T-helper 22 cell (primary cell): ENCODE results near the gene CLEC16A.

ENCODE experiments used
- DNase-seq: peaks from one replicate; pipeline ENCODE4 v3.0.0-alpha.2; 2020; ENCODE audit warnings: low read depth

CLEC16A gene

DNA sequence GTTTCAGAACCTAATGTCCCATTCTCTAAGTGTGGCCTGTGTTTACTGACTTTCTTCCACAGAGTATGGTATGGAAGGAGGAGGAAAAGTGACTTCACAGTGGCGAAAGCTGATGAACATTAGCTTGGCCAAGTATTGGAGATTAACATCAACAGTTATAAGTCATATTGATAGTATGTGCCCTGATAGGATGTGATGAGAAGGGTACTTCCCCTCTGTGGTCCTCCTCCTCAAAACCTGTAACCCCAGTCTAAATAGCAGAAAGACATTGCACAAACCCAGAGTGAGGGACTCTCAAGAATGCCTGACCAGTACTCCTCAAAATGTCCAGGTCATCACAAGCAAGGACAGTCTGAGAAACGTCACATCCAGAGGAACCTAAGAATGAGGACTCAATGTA, 73.1 kb downstream of the CLEC16A start:
- DNase-seq, result no peak

DNA sequence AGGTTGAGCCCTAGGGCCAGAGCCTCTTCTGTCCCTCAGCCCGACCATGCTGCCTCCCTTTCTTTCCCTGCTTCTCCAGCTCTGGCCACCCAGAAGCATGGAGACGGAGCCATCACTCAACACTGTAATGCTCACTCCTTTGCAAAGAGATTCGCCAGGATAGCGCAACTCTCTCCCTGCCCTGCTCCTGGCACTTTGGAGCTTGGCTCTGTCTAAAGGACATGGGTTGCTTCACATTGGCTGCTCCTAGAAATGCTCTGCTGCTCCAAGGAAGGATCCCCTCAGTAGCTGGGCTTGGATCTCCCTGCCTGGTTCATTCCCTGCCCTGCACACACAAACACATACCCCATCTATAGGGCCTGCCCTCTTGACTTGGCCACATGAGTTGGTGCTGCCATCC, 76.0 kb downstream of the CLEC16A start:
- DNase-seq, result no peak

DNA sequence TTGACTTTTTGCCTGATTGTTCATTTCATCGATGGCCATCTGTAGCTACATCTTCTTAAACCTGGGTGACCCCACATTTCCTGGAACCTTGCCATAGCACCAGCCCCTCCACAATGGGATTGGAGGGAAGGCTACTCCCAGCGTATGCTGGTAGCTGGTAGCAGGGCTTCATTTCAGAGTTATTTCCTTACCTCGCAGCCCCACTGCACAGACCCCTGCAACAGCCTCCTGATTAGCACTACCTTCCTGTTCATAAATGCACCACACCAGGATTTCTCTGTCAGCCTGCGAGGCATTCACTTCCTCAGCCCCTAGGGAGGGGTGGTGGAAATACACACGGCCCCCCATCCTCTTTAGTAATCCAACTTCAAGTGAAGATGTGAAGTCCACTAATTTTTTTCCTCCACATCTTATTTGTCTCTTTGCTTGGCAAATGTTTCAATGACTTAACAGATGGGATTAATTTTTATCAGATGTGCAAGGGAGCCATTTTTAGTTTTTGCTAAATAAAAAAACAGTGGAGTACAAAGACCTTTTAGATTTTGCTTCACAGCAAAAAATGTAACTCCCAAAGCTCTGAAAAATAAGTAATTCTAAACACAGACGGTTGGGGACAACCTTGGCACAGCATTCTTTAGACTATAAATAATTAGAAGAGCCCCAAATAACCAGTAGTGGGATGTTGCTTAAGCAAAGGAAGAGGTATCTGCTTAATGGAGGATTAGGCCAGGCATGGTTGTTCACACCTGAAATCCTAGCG, 76.6 kb downstream of the CLEC16A start:
- DNase-seq, result no peak

DNA sequence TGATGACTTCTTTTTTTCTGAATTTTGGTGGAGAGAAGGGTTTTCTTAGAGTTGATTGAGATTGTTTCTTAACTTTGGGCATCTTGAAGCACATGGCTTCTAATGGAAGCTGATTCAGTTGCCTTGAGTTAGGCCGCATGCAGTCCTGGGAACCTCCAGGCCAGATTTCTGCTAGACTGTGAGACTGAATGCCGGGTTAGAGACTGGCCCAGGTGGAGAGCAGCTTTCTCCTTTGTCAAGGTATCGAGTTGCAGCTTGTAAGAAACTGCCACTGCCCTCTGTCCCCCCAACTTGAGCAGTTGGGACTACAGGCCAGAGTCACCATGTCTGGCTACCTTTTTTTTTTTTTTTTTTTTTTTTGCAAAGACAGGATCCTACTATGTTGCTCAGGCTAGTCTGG, 77.6 kb downstream of the CLEC16A start:
- DNase-seq, result no peak

DNA sequence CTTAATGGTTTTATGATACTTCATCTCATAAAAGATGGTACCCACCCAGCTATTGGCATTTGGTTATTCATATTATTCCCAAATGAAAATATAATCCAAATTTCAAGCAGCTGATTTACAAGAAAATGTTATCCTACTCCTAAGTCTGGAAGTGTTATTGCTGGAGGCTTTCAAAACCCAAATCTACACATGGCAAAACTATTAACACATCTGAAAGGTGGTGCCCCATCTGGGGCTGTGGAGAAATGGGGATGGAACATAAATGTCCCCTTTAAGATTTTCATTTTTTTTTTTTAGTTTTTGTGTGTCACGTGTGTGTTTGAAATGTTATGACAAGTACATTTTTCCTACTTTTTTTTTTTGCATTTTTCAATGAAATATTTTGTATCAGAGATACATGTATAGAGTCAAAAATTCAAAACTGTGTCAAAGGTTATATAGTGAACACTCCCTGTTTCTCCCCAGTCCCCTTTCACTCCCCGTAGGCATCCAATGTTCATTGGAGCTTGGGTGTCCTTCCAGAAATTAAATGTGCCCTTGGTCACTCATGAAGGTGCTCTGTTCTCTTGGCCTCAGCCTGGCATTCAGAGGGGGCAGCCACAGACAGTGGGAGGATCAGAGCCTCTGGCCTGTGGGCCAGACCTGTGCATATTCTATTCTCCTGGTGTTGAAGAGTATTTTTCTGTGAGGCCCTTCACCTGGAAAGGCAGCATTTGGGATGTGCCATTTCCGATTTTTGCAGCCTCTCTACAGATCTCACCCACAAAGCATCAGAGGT, 79.1 kb downstream of the CLEC16A start:
- no peak for DNase-seq

DNA sequence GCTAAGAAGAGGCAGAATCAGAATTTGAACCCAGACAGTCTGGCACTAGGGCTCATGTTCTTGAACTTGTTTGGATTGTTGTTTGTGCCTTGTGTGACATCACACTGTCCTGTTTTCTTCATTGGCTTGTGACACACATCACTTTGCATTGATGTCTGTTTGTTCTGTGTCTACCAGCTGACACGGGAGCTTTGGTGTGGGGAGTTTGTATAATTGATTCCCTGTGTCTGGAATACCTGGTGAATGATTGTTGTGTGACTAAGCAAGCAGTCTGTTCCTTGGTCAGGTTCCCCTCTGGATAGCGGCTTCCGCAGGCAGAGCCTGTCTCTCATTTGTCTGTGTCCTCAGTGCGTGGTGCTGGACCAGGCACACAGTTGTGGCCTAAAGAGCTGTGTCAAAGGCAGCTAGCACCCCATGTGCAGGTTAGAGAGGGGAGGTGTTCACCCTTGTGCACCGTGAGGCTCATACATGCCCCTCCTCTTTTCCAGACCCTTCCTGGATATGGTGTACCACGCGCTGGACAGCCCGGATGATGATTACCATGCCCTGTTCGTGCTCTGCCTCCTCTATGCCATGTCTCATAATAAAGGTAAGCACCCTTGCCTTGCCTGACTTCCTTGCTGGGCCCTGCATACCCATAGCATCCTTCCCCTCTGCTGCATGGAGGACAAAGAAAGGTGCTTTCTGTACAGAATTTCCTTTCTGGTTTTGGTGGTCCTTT, 80.1 kb downstream of the CLEC16A start:
- DNase-seq, result no peak

DNA sequence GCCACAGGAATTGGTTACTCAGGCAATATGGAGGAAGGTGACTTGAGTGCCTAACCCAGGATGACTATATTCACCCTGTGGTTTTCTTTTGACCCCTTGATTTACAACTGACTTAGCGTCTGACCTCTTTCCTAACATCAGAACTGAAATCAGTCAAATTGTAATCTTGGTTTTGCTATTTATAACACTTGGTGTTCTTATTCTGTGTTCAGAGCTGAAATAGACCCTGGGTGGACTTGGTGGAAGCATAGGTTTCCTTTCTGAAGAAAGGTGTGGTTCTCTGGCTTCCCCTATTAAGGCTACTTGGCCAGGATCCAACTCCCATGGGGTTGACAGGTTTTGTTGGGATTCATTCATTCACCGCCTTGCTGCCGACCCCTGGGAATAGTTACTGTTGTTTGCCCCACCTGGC, 80.8 kb downstream of the CLEC16A start:
- DNase-seq, result no peak

DNA sequence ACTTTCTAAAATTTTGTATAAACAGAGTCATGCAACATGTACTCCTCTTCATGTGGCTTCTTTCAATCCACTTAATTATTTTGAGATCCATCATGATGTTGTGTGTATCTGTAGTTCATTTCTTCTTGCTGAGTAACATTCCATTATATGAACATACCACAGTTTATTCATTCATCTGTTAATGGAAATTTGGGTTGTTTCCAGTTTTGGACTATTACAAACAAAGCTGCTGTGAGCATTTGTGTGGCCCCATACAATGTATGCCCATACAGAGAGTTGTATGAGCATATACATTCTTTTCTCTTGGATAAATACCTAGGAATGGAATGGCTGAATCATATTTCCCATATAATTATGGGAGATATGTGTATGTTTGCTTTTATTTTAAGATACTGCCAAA, 85.6 kb downstream of the CLEC16A start:
- DNase-seq, result no peak

DNA sequence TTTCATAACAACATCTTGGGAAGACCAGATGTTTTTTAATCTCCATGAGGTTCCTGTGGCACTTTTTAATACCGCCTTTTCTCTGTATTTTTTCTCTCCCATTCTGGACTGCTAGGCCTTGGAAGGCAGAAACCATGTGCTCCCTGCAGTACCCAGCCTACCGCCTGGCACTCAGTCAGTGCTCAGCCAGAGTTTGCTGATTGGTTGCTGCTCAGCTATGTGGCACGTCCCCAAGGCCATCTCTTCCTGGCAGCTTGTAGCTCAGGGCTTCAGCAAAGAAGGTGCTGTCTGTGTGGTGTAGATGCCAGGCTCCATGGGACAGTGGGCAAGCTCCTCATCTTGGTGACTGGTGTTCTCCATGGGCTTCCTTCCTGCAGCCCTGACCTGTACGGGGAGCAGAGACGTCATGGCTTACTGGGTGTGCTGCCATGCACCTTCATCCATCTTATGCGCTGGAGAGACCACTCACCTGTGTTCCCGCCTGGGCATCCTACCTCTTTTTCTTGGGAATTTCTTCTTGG, 86.7 kb downstream of the CLEC16A start:
- no peak for DNase-seq

DNA sequence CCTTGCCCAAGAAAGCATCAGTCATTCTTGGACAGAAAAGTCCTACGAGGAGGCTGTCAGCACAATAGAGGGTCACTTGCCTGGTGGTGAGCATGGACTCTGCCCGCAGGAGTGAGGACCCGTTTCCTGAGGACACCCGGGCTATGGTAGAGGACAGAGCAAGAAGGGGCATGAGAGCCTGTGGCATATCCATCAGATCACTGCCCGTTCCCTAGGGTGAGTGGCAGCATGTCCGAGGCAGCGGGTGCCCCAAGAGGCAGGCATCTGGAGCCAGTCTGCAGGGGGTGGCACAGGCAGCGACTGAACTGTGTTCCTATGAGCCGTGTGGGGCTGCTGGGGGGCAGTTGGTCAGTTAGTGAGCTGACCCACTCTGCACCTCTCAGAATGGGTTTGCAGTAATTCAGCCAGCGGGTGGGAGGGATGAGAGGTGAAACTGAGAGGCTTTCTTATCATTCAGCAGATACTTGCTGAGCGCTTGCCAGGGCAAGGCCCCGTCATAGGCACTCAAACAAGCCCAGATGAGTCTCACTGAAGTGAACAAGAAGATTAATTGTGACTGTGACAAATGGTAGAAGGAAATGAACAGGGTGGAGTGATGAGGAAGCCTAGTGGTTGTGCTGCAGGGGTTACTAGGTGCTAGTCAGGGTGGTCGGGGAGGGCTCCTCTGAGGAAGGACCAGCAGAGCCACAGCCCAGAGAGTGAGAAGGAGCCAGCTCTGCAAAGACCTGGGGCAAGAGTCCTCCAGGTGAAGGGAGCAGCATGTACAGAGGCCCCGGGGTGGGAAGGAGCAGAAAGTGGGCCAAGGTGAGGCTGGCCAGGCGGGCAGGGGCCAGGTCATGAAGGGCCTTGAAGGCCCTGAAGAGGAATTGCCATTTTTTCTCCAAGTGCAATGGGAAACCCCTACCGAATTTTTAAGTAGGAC, 87.9 kb downstream of the CLEC16A start:
- no peak for DNase-seq

DNA sequence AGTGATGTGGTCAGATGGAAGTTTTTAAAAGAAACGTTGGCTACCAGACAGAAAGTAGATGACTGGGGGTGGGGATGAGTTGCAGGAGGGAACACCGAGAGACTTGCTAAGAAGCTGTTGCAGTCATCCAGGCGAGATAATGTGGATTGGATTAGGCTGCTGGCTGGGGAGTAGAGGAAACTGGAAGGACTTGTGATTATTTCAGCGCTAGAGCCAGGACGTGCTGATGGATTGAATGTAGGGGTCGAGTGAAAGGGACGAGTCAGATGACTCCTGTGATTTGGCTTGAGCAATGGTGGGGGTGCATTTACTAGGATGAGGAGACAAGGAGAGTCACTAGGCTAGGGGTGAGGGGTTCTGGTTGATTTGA, 88.5 kb downstream of the CLEC16A start:
- no peak for DNase-seq

DNA sequence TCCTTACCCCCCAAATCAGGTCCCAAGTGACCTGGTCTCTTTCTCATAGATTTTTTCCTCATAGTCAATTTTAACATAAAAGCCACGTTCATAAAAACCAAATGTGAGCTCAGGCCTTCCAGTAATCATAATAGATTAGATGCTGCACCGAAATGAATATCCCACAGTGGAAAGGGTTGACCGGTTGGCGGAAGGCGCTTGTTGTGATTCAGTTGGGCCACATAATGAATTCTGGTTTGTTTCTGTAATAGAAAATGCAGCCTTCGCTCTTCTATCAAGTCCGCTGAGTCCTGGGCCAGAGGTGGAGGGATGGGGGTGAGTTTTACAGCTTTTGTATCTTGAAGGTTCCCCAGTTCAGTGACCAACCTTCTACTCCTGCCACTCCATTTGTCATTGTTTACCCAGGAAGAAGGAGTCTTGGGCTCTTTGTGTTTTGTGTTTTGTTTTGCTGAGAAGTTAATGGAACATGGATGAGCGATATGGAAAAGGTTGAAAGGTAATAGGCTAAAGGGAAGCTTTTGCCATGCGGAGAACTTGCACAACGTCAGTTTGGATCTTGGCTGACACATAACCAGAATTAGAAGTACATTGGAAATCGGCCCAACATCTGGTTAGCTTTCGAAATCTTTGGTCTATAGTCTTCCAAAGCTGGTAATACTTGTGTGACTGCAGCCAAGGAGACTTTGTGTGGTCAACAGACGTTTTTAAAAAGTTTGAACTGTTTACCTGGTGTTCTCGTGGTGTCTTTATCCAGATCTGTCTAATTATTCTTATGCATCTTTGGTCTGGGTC, 89.5 kb downstream of the CLEC16A start:
- DNase-seq, result no peak

DNA sequence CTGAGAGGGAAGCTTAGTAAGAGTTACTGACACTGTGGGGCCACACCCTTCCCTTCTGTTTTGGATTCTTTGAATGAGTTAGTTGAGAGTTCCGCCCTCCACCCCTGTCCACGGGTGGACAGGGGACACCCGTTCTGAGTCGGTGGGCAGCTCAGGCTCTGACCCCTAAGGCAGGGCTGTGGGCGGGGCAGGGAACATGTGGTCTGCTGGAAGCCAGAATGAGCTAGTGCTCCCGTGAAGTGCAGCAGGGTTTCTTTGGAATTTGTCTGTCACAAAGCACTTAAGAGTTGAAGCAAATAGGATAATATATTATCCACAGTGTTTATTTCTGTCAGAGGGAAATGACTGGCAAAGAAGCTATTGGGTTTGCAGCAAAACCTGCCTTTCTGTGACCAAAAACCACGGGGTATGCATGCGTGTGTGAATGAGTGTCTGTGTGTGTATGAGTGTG, 90.1 kb downstream of the CLEC16A start:
- no peak for DNase-seq

DNA sequence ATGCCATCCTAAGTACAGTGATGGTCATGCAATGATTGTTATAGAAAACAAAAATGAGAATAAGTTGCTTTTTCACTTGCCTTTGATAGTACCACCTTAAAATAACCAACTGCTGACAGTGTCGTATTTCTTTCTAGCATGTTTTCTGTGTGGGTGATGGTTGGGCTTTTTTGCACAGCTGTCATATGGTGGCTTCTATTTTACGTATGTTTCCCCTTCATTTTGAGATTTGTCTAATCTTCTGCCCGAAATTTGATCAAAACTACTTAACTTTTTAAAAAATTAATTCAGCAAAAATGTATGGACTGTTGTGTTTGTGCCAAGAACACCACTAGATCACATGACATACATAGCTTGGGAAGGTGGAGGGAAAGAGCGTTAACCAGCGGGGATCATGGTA, 90.7 kb downstream of the CLEC16A start:
- DNase-seq, result no peak

DNA sequence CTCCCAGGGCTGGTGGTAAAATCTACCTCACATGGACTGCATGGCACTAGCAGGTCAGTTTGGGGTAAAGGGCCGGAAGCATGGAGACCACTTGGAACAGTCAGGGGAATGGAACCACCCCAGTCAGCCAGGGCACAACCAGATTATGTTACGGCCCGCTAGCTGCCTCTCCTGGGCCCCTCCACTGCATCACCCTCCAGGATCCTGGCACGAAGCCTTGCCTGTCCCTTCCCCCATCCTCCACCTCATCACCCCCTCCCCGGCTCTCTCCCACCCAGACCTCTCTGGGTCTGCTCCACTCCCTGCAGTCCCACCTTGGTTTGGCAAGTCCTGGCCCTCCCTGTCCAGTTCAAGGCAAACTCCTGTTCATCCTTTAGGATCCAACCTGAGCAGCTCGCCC, 91.7 kb downstream of the CLEC16A start:
- DNase-seq, result no peak

DNA sequence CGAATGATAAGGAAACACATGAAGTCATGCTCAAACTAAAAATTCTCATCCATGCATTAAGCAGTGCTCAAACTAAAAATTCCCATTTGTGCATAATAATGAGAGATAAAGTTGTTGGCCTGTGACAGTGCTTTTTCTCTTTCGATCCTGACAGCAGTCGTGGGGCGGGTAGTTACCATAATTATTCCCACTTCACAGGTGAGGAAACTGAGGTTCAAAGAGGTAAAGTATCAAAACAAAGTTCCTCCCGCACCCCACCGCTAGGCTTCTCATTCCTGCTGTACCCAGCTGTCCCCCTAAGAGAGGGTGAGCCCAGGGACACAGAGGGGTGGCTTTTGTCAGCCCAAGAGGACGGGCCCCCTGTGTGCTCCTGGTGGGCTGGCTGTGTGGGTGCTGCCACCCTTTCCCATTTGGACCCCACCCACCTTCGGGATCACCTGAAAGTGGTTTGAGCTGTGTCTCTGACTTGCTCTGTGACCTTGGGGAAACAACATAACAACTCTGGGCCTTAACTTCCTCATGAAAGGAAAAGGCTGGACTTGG, 92.6 kb downstream of the CLEC16A start:
- DNase-seq, result no peak

DNA sequence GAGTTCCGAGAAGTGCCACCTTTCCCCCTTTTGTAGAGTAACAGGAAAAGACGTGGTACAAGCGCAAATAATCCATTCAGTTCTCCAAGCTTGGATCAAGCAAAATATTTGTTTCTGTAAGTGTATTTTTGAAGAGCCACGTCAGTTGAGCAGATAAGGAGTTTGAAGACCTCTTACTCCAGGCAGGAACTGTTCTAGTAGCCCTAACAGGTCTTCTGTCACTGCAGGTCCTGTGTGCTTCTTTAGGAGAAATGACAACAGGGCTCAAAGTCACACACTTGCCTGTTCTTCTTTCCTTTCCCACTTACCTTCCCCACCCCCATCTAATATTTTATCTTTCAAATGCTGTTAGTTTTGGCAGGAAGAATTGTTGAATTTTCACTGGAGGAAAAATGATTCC, 93.9 kb downstream of the CLEC16A start:
- DNase-seq, result no peak

DNA sequence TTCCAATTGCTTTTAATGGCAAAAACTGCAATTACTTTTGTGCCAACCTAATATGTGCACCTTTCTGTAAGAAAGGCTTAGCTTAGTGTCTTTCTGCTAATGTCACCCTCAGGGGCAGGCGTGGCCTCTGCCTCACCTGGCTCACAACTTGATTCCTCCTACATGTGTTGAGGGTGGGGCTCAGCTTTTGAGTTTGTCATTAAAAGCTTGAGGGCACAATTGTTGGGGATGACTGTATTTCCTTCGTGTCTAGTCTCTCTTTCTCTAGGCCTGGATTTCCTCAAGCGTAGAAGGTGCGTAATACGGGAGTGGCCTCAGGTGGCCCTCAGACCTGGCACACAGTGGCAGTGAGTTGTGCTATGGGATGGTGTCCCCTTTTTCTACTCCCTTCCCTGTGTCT, 94.4 kb downstream of the CLEC16A start:
- DNase-seq, result no peak

DNA sequence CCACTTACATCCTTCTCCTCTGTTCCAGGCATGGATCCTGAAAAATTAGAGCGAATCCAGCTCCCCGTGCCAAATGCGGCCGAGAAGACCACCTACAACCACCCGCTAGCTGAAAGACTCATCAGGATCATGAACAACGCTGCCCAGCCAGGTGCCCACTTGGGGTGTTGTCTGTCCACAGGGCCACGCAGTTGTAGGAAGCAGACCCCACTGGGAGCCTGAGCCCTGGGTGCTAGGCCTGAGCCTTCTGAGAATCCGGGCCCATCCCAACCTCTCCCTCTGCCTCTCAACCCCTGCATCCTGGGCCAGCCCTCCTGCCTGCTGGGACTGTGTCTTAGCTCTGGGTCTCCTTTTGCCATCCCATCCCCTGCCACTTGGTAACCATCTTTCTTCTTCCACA, 95.4 kb downstream of the CLEC16A start:
- no peak for DNase-seq

DNA sequence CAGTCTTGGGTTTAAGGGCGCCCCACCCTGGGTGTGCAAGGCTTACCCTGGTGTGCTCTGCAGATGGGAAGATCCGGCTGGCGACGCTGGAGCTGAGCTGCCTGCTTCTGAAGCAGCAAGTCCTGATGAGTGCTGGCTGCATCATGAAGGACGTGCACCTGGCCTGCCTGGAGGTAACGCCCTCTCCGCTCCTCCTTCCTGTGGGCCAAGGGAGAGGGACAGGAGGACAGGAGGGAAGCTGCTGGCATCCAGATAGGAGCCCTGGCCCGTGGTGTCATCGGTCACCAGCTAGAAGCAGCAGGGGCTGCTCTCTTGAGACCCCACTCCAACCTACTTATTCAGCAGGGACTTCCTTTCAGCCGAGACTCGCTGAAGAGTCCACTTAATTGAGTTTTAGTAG, 97.8 kb downstream of the CLEC16A start:
- no peak for DNase-seq

DNA sequence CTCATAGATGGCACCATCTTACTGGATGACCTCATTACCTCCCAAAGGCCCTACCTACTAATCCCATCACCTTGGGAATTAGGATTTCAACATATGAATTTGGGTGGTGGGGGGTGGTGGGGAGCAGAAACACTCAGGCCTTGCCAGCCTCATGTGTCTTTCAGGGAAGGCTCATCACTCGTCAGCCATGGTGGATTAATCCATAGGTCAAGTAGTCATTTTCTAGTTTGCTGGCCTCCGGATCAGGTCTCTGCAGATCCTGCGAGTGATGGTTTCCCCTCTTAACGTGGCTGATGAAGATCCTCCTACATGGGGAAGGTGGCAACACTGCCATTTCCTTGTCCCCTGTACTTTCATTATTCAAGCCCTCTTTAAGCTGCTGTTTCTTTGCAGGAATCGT, 101.1 kb downstream of the CLEC16A start:
- DNase-seq, result no peak
